ENCODE results near the gene ANKRD33.

The ANKRD33 gene

DNA sequence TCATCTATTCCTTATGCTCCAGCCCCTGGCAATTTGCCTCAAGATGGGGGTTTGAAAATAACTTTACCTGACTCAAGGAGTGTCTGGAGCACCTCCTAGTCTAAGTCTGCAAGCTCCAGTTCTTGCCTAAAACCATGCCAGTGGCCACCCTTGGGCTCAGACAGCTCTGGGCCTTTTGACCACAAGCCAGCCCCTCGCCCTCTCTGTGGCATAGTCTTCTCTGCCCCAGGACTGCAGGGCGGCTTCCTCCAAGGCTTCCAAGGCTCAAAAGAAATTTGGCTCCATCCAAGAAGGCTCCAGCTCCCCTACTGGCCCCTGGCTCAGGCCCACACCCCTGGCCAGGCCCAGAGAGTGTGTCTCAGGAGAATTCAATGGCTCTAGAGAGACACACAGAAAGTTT is 34.2 kb downstream of the ANKRD33 start:
- DNase-seq = no peak

DNA sequence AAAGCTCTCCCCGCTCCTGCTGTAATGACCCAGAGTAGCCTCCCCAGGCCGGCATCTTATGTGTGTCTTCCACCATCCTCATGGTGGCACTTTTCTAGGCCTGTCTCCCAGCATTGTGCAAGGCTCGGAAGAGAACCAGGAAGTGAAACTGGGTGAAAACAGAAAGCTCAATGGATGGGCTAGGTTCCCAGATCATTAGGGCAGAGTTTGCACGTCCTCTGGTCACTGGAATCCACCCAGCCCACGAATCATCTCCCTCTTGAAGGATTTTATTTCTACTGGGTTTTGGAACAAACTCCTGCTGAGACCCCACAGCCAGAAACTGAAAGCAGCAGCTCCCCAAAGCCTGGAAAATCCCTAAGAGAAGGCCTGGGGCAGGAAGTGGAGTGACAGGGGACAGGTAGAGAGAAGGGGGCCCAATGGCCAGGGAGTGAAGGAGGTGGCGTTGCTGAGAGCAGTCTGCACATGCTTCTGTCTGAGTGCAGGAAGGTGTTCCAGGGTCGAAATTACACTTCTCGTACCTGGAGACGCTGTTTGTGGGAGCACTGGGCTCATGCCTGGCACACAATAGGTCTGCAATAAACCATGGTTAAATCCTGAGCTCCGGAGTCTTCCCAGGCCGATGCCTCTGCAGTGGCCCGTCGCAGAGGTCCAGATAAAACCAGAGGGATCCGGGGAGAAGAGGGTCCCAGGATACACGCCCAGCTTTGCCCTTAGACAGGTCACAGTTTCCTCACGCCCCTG is 35.0 kb downstream of the ANKRD33 start:
- DNase-seq = no peak

DNA sequence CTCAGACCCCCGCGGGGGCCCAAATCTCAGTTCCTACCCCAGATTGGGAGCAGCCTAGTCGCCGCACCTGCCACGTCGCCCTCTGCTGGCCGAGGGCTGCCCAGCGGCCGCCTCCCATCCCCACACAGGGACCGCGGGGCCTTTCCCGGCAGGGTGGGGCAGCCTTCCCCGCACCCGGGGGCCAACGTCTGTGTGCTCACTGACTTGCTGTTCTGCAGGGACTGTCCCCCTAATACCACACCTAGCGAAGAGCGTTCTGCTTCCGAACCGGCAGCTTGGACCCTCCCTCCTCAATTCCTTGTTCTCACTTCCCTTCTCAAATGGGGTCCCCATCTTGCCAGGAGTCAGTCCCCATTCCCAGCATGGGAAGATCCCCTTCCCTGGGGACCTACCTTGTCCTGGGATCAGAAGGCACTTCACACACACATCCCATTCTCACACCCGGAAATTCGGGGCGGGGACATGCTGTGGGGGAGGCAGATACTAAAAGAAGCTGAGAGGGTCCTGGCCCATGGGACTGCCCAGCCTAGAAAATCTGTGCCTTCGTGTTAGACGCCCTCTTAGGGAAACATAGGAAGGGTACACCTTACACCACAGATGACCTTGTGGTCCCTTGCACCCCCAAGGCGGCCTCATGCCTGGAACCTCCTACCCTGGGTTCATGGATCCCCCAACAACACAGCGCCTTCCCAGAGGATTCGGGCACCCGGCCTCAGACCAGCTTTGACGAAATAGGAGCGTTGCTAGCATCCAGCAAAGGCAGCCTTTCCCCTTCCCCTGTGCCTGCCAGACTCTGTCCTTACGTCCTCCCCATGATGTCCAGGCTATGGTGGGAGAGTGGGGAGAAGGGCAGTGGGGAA is 35.8 kb downstream of the ANKRD33 start:
- no peak for DNase-seq

DNA sequence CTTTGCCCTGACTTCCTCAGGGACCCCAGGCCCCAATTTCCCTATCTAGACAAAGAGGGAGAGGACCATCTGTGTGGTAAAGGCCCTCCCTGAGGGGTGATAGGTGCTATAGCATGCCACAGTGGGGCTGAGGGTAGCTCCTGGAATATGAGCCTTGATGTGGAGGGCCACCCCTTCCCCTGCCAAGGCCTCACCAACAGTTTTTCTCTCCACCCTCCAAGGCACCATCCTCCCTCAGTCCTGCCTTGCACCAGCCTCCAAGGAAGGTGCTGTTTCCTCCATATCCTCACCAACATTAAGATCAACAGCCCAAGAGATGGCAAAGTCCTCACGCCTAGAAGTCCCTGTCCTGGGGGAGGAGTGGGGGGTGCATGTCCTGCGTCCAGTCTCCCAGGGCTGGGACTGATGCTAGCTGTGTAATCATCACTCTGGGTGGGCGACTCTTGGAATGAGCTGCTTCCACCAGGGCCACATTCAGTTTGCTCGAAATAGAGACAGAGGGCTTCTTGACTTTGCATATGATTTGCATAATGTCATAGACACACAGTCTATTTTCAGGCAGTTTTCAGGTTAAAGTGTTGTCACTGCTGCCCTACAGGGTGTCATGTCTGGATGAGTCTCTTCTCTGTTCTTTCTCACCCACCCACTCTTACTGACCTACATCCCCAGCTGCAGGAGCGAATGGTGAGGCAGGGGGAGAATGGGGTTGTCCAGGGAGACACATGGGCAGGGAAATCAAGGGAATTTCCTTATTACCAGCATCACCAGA is 36.8 kb downstream of the ANKRD33 start:
- DNase-seq = no peak

DNA sequence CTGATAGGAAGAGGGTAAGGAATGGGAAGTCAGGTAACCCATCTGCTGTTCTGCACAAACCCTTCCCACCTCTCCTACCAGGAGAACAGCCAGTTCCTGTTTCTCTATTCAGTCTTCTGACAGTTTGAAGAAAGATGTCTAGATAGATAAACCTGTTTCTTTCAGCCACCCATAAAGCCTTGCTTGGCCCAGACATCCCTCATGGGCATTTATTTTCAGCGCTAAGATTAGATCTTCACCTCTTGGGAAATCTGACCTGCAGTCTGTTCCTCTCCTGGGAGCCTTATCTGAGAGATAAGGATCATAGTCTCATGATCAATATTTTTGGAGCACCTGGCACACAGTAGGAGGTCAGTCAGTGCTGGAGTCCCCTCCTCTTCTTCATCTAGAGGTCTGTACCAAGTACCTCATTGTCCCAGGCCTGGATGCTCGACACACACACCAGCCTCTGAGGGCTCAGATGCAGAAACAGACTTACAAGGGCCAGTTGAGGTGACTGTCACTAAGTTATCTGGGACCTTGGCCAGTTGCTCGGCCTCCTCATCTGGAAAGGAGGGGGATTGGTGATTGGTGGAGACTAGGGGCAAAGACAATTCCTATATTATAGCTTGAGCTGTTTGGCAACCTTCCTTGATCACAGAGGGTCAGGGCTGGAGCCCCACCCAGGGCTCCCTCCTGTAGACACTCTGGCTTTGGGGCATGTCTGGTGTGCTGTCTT is 37.6 kb downstream of the ANKRD33 start:
- DNase-seq = no peak

GRCh38 chr12:51926064-51926632 is 38.2 kb downstream of the ANKRD33 start:
- DNase-seq = no peak

- DNase-seq = no peak
Measured at GRCh38 chr12:51926718-51927117, 38.8 kb downstream of the ANKRD33 start.

GRCh38 chr12:51932218-51933076 is 44.5 kb downstream of the ANKRD33 start:
- no peak for DNase-seq

GRCh38 chr12:51934080-51934479 is 46.2 kb downstream of the ANKRD33 start:
- no peak for DNase-seq

GRCh38 chr12:51937926-51938325 is 50.0 kb downstream of the ANKRD33 start:
- DNase-seq = no peak

GRCh38 chr12:51938726-51939125 is 50.8 kb downstream of the ANKRD33 start:
- no peak for DNase-seq

DNA sequence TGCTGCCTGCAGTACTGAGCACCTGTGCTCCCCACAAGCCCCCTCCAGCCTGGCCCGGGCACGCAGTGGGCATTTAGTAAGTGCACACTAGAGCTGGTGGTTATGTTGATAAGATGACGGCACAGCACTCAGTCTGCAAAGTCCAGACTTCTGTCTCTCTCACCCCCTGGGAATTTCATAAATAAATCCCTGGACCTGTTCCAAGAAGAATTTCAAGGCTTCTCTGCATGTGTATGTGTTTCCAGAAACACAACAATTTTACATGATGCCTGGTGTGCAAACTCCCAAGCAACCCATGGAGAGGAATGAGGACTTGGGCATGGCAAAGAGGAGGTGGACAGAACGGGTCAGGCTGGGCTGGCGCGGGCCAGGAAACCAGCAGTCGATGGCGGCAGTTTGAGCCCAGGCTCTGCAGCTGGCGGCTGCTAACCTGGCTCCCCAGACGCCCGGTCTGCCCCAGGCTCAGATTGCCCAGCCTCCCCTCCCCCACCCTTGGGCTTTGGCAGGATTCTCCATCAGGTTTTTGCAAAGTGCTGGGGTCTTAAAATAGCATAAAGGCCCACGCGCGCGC is 53.2 kb downstream of the ANKRD33 start:
- DNase-seq = no peak

All from T1000 (cell line).